Vagina (tissue), 2 donors: ENCODE data around the gene MAS1. TPM values are rescaled to one million over a fixed set of nuclear protein-coding genes. Genes with fewer than 3 reads are reported as not detected.
A peak's percentile ranks its signal among the peaks of the same experiment; 100 is the strongest.

ENCODE experiments used
- DNase-seq, 2 donors: peaks; one replicate each; pipeline ENCODE4 v3.0.0-alpha.2; 2017; ENCODE audit errors: extremely low spot score in 2 of 2
- H3K27ac ChIP-seq: fragments of 200-600 bp; sonication (generic); one replicate; pipeline ENCODE4 v1.5.1; 2019
- H3K27me3 ChIP-seq: fragments of 200-600 bp; sonication (generic); one replicate; pipeline ENCODE4 v1.5.1; 2019
- H3K36me3 ChIP-seq, 2 donors: fragments of 200-600 bp; sonication (generic); one replicate each; pipeline ENCODE4 v1.5.1; 2017 to 2019
- H3K4me1 ChIP-seq: fragments of 200-600 bp; sonication (generic); one replicate; pipeline ENCODE4 v1.5.1; 2019
- H3K4me3 ChIP-seq, 2 donors: fragments of 200-600 bp; sonication (generic); 1 replicate in 1 of 2; 2 replicates in 1 of 2; pipeline ENCODE4 v1.5.1; 2016 to 2019
- H3K9me3 ChIP-seq: fragments of 200-600 bp; sonication (generic); one replicate; pipeline ENCODE4 v1.5.1; 2019
- POLR2A ChIP-seq, 2 donors: fragments of 450-650 bp; IDR thresholded peaks; one replicate each; pipeline ENCODE4 v1.6.1; 2017; ENCODE audit warnings: antibody characterized with exemption in 2 of 2, mild to moderate bottlenecking in 2 of 2, moderate library complexity in 2 of 2
- POLR2AphosphoS5 ChIP-seq, 2 donors: sonication (generic); formaldehyde crosslinking; IDR thresholded peaks; one replicate each; pipeline ENCODE4 v1.9.0; 2017; ENCODE audit warnings: antibody characterized with exemption in 2 of 2, mild to moderate bottlenecking in 2 of 2, low read depth in 1 of 2; ENCODE audit not compliant: insufficient read depth in 1 of 2
- intact Hi-C: fragments of 100-400 bp; cut with DNase I; formaldehyde crosslinking; loops from one replicate; pipeline ENCODE4 v1.15.1; 2023
- total RNA-seq: library from RNA; depleted of rRNA; stranded (reverse); fragments of >200 nt; gene quantifications from one replicate; pipeline ENCODE4 v1.2.3, GENCODE V29; 2016
- TF ChIP-seq, protein P1 (sequence below), 3 experiments: fragments of 450-650 bp in 2 of 3; fragments of 200-600 bp in 1 of 3; sonication (generic) in 1 of 3; IDR thresholded peaks; one replicate each; pipeline ENCODE4 v1.5.1; 2017 to 2019; ENCODE audit warnings: antibody characterized with exemption in 3 of 3, mild to moderate bottlenecking in 2 of 3, moderate library complexity in 2 of 3

MAS1 gene
- total RNA-seq, 1 donor from 2014 or later: 0.49 TPM

DNA sequence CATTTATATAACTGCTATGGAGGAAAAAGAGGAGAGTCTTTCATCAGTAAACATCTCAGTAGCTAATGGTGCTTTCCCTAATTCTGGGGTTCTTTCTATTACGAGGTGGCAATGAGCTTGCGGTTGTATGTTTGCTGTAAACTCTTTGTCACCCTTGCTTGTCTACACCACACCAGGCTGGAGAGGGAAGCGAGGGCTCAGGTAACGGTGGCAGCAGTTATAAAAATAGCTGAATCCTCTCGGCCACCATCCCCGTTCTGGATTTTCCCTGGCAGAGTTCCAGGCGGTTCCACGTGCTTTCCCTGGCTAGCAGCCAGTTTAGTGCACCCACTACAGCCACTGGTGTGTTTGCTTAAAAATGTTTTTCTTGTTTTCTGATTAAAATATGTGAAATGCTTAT, 39.0 kb downstream of the MAS1 start:
- Histone ChIP-seq H3K27me3 (no peaks in the 10 kb centered on the region), H3K9me3 (no peaks in the 10 kb centered on the region), H3K4me1 (peaks cover 11% of the 10 kb centered on the region), H3K4me3 (no peak overlapping the region), H3K27ac (no peak overlapping the region), H3K36me3 (no peaks in the 10 kb centered on the region)
- peak in 1 of 2 donors; percentile 77 for DNase-seq
- intact Hi-C loops: no loop called here
- TF ChIP-seq POLR2A (IDR thresholded peaks at IDR 0.05) (no peak), POLR2AphosphoS5 (IDR thresholded peaks at IDR 0.05; ENCODE audit: insufficient read depth in 1 of 2, low read depth in 1 of 2) (no peak)
- TF ChIP-seq, protein P1, sequence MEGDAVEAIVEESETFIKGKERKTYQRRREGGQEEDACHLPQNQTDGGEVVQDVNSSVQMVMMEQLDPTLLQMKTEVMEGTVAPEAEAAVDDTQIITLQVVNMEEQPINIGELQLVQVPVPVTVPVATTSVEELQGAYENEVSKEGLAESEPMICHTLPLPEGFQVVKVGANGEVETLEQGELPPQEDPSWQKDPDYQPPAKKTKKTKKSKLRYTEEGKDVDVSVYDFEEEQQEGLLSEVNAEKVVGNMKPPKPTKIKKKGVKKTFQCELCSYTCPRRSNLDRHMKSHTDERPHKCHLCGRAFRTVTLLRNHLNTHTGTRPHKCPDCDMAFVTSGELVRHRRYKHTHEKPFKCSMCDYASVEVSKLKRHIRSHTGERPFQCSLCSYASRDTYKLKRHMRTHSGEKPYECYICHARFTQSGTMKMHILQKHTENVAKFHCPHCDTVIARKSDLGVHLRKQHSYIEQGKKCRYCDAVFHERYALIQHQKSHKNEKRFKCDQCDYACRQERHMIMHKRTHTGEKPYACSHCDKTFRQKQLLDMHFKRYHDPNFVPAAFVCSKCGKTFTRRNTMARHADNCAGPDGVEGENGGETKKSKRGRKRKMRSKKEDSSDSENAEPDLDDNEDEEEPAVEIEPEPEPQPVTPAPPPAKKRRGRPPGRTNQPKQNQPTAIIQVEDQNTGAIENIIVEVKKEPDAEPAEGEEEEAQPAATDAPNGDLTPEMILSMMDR (IDR thresholded peaks at IDR 0.05): no peak

DNA sequence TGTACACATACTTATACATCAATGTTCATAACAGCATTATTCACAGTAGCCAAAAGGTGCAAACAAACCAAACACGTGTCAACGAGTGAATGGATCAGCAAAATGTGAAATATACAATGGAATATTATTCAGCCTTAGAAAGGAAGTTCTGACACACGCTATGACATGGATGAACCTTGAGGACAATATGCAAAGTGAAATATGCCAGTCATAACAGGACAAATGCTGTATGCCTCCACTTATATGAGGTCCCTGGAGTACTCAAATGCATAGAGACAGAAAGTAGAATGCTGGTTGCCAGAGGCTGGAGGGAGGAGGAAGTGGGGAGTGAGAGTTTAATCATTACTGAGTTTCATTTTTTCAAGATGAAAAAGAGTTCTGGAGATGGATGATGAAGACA, 40.3 kb downstream of the MAS1 start:
- DNase-seq: no peak
- Histone ChIP-seq H3K27ac (no peak overlapping the region), H3K4me3 (no peak overlapping the region), H3K36me3 (no peaks in the 10 kb centered on the region), H3K4me1 (peaks cover 11% of the 10 kb centered on the region), H3K9me3 (no peaks in the 10 kb centered on the region), H3K27me3 (no peaks in the 10 kb centered on the region)
- no peak for TF ChIP-seq POLR2AphosphoS5 (IDR thresholded peaks at IDR 0.05; ENCODE audit: insufficient read depth in 1 of 2, low read depth in 1 of 2)
- TF ChIP-seq, protein P1 (IDR thresholded peaks at IDR 0.05): no peak
- TF ChIP-seq POLR2A (IDR thresholded peaks at IDR 0.05): no peak
- intact Hi-C loops: no loop called here

DNA sequence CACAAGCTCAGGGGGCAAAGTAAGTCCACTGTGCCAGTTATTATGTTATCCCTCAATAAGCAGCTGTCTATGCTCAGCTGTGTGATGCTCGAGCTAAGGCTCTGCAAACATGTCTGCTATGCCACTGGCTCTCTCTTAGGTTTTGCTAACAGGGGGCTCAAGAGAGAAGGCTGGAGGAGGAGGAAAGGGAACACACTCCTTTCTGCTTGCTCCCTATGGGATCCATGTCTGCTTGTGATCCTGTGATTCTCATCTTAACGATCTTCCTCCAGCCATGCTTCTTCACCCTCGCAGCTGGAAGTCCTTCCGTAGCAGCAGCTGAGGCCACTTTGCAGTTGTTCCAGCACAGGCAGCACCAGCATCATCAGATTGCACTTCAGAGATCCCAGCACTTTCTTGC, 41.1 kb downstream of the MAS1 start:
- Histone ChIP-seq H3K9me3 (no peaks in the 10 kb centered on the region), H3K4me3 (no peak overlapping the region)
- intact Hi-C loops: no loop called here

DNA sequence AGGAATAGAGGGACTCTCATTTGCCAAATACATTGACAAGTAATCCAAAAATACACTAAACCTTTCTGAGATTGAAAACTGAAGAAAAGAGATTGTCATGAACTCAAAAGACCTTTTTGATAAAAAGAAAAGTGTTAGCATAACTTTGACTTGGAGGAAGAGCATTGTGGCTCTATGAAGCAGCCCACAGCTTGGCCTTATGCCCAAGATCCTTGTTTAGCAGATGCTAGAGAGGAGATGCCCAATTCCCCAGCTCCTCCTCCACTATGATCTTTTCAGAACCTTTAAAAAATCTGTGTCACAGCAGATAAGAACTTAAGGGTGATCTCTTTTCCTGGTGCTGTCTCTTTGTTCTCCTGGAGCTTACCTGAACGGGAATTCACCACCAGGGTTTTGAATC, 42.3 kb downstream of the MAS1 start:
- Histone ChIP-seq H3K4me3 (no peak overlapping the region), H3K27me3 (no peaks in the 10 kb centered on the region), H3K36me3 (no peaks in the 10 kb centered on the region), H3K9me3 (no peaks in the 10 kb centered on the region), H3K4me1 (peaks cover 11% of the 10 kb centered on the region), H3K27ac (no peak overlapping the region)
- TF ChIP-seq POLR2A (IDR thresholded peaks at IDR 0.05) (no peak), POLR2AphosphoS5 (IDR thresholded peaks at IDR 0.05; ENCODE audit: insufficient read depth in 1 of 2, low read depth in 1 of 2) (no peak)
- TF ChIP-seq, protein P1 (IDR thresholded peaks at IDR 0.05): no peak
- intact Hi-C loops: no loop called here
- no peak for DNase-seq

More for the DNA sequence above, 41.1 kb downstream of the MAS1 start:
- Histone ChIP-seq H3K4me1 (peaks cover 11% of the 10 kb centered on the region), H3K36me3 (no peaks in the 10 kb centered on the region), H3K27me3 (no peaks in the 10 kb centered on the region), H3K27ac (no peak overlapping the region)
- no peak for DNase-seq
- TF ChIP-seq POLR2A (IDR thresholded peaks at IDR 0.05) (no peak), POLR2AphosphoS5 (IDR thresholded peaks at IDR 0.05; ENCODE audit: insufficient read depth in 1 of 2, low read depth in 1 of 2) (no peak)
- TF ChIP-seq, protein P1 (IDR thresholded peaks at IDR 0.05): no peak

DNA sequence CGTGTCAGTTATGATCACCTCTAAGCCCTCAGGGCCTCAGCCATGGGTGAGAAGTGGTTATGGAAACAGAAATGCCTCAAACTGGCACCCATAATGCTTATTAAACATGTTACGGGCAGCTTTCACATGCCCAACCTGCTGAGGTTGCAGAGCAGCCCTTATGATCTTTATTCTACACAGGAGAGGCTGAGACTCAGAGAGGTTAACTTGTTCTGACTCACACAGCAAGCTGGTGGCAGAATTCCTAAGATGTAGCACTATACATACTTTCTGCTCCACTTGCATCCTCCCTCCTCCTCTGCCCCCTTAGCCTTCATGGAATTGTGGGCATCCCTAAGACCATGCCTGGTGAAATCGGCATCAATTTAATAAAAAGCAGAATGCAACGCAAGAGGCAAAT, 43.4 kb downstream of the MAS1 start:
- Histone ChIP-seq H3K27ac (no peak overlapping the region), H3K4me3 (no peak overlapping the region), H3K9me3 (no peaks in the 10 kb centered on the region), H3K4me1 (peaks cover 11% of the 10 kb centered on the region), H3K36me3 (no peaks in the 10 kb centered on the region), H3K27me3 (no peaks in the 10 kb centered on the region)
- intact Hi-C loops: no loop called here
- TF ChIP-seq, protein P1 (IDR thresholded peaks at IDR 0.05): no peak
- TF ChIP-seq POLR2AphosphoS5 (IDR thresholded peaks at IDR 0.05; ENCODE audit: insufficient read depth in 1 of 2, low read depth in 1 of 2) (no peak), POLR2A (IDR thresholded peaks at IDR 0.05) (no peak)
- no peak for DNase-seq
